GM04504 (cell line): ENCODE results near the gene STRN3.
"Not testable (repeated sequence)": the region's sequence is repeated elsewhere in the genome, so short reads cannot be mapped to it uniquely, and the experiment has no call there.

Source experiments
- DNase-seq: peaks from one replicate; pipeline ENCODE4 v3.0.0-alpha.2; 2012; ENCODE audit warnings: low read depth

Gene STRN3

DNA sequence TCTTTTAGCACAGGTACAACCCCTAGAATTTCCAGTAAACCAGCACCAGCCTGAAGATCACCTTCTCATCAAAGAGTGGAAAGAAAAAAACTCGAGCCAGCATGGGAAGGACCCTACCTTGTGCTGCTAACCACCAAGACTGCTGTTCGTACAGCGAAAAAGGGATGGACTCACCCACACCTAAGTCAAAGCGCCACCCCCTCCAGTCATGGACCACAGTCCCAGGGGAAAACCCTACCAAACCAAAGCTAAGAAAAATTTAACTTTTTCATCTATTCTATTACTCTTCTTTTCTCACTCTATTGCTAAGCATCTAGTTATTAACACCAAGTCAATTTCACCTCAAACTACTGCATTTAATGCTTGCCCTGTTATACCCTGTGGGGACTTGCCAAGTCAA, 56.4 kb downstream of the STRN3 start:
- not testable (repeated sequence) for DNase-seq

DNA sequence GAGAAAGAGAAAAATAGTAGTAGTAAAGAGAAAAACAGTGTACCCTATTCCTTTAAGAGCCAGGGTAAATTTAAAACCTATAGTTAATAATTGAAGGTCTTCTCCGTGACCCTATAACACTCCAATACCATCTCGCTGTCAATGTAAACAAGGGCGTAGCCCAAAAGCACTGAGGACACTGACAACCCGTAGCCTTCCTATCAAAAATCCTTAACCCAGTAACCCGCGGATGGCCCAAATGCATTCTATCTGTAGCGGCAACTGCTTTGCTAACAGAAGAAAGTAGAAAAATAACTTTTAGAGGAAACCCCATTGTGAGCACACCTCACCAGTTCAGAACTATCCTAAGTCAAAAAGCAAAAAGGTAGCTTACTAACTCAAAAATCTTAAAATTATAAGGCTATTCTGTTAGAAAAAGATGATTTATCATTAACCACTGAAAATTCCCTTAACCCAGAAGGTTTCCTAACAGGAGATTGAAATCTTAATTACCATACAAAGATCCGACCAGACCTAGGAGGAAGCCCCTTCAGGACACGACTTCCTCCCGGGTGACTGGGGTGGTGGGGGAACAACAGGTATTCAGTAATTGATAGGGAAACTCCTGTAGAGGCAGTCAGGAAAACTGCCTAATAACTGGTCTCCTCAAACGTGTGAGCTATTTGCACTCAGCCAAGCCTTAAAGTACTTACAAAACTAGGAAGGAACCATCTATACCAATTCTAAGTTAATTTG, 58.6 kb downstream of the STRN3 start:
- not testable (repeated sequence) for DNase-seq

DNA sequence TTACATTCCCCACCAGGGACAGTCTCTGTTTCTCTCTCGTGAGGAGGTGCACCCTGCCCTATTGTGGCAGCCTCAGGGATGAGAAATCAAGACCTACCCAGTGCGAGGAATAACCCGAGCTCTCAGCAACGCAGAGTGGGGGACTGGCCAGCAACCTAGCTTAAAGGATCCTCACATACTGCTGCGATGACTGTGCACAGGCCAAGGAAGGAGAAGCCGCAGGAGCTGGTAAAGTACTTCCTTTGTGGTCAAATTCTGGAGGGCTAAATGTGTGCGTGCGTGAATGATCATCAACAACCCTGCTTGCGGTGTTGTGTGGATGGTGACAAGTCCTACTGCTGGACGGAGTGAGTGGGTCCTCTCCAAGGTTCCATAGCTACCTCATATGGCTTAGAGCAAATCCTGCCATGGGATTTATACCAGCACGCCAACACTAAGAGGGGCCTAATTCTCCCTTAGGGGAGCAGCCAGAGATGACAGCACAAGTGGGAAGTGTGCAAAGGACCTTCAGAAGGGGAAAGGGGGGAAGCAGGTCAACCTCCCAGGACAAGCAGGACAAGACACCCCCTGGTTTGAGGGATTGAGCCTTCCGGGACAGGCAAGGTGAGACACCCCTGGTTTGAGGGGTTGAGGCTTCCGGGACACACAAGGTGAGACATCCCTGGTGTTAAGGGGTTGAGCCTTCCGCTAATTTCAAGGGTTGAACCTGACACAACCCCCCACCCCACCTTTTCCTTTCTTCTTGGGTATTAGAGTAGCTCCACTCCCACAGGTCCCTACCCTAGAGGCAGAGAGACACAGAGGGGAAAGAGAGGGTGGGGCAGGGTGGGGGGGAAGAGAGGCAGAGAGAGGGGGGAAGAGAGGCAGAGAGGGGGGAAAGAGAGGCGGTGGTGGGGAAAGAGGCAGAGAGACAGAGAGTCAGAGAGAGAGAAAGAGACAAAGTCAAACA, 59.5 kb downstream of the STRN3 start:
- no peak for DNase-seq

DNA sequence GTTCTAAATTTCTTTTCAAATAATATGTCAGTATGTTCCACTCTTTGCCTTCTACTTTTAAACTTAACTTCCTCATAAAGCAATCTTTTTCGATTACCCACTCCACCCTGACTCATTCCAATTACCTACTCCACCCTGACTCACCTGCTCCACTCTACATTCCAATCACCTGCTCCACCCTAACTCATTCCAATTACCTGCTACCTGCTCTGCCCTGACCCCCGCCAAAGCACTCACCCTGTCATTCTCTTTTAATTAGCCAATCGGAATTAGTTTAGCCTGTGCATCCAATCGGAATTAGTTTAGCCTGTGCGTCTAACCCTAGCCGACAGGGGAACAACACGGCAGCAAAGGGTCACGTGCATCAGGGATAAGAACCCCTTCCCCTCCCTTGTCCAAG, 60.3 kb downstream of the STRN3 start:
- DNase-seq: not testable (repeated sequence)

DNA sequence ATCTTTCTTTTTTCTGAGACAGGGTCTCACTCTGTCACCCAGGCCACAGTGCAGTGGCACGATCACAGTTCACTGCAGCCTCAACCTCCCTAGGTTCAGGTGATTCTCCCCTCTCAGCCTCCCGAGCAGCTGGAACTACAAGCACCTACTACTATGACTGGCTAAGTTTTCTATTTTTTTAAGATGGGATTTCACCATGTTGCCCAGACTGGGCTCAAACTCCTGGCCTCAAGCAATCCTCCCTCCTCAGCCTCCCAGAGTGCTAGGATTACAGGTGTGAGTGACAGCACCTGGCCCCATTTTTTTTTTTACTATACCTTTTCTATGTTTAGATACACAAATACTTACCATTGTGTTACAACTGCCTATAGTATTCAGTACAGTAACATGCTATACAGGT, 63.6 kb downstream of the STRN3 start:
- not testable (repeated sequence) for DNase-seq

DNA sequence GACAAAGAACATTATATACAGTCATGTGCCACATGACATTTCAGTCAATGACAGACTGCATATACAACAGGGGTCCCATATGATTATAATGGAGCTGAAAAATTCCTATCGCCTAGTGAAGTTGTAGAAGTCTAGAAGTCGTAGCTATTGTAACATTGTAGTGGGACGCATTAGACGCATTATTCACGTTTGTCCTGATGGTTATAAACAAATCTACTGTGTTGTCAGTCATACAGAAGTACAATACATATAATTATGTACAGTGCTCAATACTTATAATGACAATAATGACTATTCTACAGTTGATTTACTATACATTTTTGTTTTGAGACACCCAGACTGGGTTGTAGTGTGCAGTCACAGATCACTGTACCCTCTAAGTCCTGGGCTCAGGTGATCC, 64.8 kb downstream of the STRN3 start:
- no peak for DNase-seq

DNA sequence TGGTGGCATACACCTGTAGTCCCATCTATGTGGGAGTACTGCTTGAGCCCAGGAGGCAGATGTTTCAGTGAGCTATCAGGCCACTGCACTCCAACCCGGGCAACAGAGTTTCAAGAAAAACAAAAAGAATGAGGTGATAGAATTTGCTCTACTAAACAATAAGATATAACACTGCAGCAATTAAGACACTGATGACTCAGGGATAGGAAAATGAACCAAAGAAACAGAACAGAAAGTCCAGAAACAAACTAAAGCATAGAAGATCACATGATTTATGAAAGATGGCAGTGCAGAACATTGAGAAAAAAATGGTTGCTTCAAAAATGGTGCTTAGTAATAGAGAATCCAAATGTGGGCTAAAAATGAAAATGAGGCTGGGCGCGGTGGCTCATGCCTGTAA, 66.0 kb downstream of the STRN3 start:
- no peak for DNase-seq

DNA sequence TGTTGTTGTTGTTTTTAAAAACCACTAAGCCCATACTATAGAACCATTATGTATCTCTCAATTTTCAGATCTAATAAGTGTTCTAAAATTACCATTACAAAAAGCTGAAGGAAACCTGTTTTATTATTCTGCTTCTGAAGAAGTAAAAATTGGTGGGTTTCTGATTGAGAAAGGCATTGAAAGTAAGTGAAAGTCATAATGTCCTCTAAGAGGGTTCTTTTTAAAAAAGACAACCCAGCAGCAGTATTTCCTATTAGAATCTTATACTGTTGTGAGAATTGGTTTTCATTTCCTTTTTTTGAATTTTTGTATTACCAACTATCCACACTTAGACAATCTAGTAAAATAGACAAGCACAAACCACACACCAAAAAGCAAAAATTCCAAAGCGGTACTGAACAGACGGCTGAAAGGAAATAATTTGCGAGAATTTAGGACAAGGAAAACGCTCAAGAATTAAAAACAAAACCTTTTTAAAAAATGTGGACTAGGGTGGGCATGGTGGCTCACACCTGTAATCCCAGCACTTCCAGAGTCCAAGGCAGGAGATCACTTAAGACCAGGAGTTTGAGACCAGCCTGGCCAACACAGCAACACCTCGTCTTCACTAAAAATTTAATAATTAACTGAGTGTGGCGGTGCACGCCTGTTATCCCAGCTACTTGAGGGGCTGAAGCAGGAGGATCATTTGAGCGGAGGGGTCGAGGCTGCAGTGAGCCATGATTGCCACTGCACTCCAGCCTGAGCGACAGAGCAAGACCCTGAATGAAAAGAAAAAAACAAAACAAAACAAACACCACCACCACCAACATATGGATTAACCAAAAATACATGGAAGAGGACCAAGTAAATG, 67.4 kb downstream of the STRN3 start:
- DNase-seq: no peak

DNA sequence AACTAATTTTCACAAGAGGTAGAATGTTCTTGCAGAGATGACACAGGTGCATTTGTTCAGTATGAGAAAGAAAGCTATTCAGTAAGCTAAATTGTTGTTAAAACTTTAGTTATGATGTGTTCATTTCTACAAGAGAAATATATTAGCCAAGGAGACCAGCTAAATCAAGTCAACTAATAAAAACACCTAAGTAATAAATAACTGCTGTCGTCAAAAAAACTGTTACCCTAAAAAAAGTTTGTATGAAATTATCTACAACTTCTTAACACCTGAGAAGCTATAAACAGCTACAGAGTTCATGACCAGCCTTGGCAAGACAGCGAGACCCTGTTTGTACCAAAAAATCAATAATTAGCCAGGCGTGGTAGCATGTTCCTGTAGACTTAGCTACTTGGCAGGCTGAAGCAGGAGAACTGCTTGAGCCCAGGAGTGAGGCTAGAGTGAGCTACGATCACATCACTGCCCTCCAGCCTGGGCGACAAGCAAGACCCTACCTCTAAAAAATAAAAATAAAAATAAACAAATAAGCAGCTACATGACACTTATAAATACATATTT, 68.3 kb downstream of the STRN3 start:
- DNase-seq: no peak

DNA sequence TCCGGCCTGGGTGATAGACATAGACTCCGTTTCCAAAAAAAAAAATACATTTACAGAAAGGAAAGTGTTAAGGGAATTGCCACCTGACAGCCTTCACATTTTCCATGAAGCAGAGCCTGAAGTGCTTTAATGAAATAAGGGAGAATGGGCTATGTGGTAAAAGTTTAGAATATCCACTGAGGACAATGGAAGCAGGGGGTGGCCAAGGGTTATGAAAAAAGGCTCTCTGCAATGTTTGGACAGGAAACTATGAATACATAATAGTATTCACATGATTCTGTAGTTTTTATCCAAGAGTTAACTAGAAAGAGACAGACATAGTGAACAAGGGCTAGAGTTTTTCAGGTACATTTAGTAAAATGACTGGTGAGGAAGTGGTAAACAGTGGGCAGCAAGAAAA, 76.5 kb downstream of the STRN3 start:
- no peak for DNase-seq

DNA sequence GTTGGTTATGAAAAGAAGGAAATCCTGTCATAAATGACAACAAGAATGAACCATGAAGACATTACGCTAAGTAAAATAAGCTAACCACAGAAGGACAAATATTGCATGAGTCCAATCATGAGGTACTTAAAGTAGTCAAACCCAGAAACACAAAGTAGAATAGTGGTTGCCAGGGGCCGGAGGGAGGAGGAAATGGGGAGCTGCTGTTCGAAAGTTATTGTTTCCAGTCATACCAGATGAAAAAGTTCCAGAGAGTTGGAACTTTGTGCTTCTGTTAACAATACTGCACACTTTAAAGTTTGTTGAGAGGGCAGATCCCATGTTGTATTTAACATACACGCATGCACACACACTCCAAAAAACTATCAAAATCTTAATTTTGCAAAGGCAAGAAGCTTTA, 82.5 kb downstream of the STRN3 start:
- no peak for DNase-seq

DNA sequence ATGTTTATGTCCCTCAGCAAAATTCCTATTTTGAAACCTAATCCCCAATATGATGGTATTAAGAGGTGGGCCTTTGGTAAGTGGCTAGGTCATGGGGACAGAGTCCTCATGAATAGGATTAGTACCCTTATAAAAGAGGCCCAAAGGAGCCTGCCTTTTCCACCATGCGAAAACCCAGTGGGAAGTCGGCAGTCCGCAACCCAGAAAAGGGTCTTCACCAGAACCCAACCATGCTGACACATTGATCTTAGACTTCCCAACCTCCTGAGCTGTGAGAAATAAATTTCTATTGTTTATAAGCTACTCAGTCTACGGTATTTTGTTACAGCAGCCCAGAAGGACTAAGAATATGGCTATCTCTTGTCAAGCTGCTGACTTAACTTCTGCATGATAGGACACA, 85.3 kb downstream of the STRN3 start:
- no peak for DNase-seq

DNA sequence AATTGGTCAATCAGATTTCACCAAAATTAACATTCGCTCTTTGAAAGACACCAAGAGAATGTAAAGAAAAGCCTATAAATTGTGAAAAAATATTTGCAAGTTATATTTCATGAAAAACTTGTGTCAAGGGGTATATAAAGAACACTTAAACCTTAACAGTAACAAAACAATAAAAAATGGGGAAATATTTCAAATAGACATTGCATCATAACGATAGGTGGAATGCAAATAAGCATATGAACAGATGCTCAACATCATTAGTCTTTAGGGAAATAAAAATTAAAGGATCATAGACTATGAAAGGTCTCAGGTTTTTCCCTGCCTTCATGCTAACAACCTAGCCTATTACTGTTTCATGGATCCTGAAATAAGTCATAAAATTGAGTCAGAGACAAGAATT, 87.6 kb downstream of the STRN3 start:
- DNase-seq: no peak

DNA sequence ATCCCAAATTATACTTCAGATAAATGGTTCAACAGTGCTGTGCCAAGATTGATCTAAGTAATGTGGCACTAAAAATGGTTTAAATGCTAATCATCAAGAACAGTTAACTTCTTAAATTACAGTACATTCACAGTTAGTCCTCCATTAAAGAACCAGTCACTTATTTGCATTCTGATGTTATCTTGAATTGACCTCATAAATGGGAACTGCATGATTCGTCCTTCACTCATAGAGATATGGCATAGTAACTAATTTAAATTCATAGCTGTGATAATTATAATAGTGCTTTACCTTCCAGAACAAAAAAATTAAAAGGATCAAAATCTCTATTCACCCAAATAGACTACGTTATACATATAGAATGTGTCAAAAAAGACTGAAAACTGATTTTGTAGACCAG, 90.7 kb downstream of the STRN3 start:
- DNase-seq: no peak

DNA sequence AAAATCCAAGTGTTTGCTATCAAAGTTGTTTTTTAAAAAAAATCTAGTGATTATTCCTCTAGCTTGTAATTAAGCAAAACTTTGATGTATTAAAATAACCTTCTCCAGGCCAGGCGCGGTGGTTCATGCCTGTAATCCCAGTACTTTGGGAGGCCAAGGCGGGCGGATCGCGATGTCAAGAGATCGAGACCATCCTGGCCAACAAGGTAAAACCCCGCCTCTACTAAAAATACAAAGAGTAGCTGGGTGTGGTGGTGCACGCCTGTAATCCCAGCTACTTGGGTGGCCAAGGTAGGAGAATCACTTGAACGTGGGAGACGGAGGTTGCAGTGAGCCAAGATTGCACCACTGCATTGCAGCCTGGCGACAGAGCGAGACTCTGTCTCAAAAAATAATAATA, 92.2 kb downstream of the STRN3 start:
- not testable (repeated sequence) for DNase-seq

DNA sequence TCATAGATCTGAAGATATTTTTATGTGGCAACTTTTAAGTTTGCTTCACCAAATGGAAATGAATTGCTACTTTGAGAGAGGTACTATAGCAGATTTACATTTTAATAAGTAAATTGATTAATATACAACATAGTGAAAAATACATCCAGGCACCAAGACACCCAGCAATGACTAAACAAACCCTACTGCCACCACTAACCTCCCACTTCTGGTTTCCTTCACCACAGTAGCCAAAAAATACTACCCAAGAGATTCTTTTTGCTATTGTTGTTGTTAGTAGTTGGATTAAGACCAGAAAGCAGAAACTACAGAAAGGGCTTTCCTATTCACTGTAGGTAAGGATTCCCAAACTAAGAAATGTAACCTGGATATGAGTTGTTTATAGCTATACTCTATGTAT, 97.7 kb downstream of the STRN3 start:
- no peak for DNase-seq

DNA sequence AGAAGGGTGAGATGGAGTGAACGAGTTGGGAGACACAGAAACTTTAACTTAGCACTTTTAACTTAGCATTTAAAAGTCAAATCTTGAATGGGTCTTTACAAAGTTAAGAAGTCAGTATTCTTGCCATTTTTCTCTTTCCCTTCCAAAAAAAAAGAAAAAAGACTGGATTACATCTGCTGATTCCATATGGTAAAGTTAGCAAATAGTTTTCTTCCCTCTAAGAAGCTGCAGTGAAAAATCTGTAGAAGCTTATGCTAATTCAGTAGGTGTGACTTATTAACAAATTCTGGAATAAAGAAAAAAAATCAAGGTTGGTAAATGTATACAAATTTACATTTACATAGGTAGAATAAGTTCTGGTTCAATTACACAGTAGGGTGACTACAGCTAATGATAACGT, 100.9 kb downstream of the STRN3 start:
- DNase-seq: no peak

DNA sequence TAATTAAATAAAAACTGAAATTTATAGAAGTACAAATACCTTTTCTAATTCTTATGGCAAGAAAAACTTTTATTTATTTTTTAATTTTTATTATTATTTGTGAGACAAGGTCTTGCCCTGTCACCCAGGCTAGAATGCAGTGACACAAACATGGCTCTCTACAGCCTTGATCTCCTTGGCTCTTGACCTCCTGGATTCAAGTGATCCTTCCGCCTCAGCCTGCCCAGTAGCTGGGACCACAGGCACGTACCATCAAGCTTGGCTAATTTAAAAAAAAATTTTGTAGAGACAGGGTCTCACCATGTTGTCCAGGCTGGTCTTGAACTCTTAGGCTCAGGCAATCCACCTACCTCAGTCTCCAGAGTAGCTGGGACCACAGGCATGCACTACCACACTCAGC, 104.4 kb downstream of the STRN3 start:
- DNase-seq: no peak

DNA sequence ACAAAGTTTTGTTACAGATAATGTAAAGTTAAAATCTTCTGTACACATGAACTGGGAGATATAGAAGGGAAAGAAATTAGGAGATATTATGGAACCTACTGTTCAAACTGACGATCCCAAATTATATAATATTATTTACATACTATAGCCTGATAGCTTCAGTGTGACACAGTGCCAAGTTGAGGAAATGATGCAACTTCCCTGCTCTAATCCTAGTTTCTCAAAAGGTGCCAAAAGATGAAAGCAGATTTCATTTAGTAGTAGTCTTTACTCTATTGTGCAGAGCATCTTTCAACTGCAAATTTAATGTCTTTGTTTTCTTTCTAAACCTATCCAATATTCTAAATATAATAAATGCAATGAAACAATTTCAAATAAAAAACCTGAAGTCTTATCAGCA, 104.9 kb downstream of the STRN3 start:
- DNase-seq: no peak

DNA sequence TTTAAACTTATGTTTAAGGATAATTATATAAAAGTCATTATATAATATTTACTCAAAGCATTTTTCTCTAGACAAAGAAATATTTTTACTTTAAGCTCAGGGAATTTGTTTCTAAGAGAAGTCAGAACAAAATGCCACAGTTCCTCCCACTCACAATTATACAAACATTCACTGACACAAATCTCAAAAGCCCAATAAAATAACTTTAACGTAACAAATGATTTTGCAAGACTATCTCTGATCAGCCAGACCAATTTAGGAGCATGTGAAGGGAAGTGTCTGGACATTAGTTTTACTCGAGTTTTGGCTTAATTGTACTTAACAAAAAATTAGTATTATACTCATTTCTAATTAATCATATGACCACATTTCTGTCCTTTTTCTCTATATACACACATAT, 110.6 kb downstream of the STRN3 start:
- no peak for DNase-seq

DNA sequence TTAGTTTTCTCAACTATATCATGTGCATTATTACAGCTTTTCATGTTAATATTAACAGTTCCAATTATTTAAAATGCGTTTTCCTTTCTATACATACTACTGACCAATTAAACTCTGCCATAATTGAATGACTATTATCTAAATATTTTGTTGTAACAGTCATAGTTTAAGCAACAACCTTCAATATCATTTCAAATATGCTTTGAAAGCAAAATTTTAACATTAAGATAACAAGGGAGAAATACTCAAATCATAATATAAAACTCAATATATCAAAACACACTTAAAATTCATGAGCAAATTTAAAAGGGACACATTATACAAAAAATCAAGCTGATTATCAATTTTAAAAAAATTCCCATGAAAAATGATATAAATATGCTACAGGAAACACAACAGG, 111.4 kb downstream of the STRN3 start:
- DNase-seq: no peak

DNA sequence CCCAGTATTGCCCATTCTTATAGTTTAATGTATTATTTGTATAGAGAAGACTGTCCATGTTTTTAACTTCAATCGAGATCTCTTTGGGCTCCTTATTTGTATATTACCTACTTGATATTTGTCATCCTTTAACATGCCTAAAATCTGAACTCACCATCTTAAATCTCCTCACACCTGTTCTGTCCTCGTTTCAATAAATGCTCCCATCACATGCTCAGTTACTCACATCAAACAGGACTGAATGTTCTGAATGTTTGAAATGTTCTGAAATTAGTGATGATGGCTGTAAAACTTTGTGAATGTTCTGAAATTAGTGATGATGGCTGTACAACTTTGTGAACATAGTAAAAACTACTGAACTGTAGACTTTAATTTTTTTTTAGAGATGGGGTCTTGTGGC, 117.4 kb downstream of the STRN3 start:
- DNase-seq: no peak
